ENCODE results near the gene TPRG1.
A peak's percentile ranks its signal among the peaks of the same experiment; 100 is the strongest.

The TPRG1 gene

DNA sequence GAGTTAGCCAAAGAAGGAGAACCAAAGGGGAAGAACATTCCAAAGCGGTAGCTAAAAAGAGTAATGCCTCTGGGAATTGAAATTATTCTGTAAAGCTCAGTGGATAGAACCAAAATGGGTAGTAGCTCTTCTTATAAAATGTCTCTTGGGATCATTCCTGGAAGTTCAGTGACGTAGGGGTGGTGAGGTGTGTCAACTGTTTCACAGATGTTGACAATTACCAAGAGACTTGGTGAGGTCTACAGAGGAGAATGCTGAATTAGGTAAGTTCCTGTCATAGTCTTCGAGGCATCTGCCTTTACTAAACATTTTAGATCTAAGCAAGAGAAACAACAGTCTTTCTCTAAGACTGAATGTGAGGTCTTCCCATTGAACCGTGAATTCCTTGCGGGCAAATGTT, 67.8 kb downstream of the TPRG1 start:
- TF ChIP-seq, protein P1, sequence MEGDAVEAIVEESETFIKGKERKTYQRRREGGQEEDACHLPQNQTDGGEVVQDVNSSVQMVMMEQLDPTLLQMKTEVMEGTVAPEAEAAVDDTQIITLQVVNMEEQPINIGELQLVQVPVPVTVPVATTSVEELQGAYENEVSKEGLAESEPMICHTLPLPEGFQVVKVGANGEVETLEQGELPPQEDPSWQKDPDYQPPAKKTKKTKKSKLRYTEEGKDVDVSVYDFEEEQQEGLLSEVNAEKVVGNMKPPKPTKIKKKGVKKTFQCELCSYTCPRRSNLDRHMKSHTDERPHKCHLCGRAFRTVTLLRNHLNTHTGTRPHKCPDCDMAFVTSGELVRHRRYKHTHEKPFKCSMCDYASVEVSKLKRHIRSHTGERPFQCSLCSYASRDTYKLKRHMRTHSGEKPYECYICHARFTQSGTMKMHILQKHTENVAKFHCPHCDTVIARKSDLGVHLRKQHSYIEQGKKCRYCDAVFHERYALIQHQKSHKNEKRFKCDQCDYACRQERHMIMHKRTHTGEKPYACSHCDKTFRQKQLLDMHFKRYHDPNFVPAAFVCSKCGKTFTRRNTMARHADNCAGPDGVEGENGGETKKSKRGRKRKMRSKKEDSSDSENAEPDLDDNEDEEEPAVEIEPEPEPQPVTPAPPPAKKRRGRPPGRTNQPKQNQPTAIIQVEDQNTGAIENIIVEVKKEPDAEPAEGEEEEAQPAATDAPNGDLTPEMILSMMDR (conservative IDR thresholded peaks at IDR 0.05): no peak
- TF ChIP-seq ZFX (IDR thresholded peaks at IDR 0.05): no peak
- H3K27ac ChIP-seq: no peak overlapping the region

DNA sequence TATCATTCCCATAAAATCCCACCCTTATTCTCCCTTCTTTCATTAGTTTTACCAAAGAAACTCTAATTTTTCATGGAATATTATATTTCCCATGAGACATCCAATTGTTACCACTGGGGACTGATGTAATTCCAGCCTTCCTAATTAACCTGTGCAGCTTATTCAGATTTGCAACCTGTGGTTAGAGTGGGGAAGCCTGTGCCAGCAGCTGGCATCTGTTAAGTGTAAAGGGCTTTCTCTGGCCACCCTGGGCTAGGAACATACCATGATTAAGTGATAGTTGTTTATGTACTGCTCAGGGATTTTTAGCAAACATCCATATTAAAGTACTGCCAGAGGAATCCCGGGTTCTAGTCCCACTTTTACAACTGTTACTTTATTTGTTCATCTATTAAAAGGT, 78.2 kb downstream of the TPRG1 start:
- H3K27ac ChIP-seq: no peak overlapping the region
- TF ChIP-seq, protein P1 (conservative IDR thresholded peaks at IDR 0.05): no peak
- TF ChIP-seq ZFX (IDR thresholded peaks at IDR 0.05): no peak

DNA sequence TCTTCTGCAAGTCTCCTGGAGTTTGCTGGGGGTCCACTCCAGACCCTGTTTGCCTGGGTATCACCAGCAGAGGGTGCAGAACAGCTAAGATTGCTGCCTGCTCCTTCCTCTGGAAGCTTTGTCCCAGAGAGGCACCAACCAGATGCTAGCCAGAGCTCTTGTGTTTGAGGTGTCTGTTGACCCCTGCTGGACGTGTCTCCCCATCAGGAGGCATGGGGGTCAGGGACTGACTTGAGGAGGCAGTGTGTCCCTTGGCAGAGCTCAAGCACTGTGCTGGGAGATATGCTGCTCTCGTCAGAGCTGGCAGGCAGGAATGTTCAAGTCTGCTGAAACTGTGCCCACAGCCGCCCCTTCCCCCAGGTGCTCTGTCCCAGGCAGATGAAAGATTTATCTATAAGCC, 86.5 kb downstream of the TPRG1 start:
- no peak overlapping the region for H3K27ac ChIP-seq
- TF ChIP-seq ZFX (IDR thresholded peaks at IDR 0.05): no peak
- TF ChIP-seq, protein P1 (conservative IDR thresholded peaks at IDR 0.05): no peak

DNA sequence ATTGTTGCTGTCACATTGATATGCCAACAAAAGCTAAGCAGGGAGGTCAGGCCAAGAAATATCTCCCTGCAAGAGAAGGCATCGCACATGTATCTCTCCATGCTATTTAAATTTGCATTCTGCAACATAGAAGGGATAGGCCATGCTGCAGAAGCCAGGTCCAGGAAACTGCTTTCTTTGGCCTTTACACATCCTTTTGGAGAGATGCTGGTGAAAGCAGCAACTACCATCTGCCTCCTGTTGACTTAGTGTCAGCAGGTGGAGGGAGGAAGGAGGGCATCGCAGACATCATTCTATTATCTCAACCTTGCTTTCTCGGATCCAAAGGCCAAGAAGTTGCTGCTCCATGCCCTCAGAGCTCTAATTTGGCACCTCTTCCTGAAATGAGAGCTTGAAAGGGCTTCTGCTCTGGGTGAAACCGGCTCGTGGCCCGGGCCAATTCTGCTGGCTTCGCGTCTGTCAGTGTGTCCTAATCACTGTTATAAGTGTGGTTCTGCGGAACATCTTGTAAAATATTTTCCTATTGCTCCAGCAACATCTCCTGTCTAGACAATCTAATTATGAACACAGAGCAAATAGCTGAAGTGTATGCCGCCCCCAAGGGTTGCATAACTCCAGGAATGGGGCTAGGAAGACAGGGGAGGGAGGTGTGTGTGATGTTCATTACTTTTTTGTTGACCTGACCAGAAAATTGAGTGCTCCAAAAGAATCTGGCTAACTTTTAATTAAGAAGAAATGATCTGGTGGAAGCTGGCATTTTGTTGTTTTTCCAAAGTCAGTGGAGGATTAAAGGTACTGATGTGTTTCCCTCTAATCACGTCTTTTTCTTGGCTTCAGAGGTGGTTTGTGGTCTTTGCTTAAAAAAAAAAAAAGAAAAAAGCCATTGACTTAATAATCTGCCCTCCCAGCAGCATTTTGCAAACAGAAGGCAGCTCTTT, 89.1 kb downstream of the TPRG1 start:
- no peak overlapping the region for H3K27ac ChIP-seq
- TF ChIP-seq, protein P1 (conservative IDR thresholded peaks at IDR 0.05): no peak
- no peak for TF ChIP-seq ZFX (IDR thresholded peaks at IDR 0.05)

DNA sequence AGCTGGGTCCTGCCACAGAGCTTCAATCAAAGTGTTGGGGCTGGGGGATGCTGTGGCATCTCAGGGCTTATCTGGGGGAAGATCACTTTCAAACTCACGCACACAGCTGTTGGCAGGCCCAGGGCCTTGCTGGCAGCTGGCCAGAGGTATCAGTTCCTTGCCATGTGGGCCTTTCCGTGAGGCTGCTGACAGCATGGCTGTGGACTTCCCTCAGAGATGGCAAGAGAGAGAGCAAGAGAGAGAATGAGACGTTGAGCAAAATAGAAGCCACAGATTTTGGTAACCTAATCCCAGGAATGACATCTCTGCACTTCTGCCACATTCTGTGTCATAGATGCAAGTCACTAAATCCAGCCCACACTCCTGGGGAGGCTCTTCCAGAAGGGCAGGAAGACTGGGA, 91.0 kb downstream of the TPRG1 start:
- H3K27ac ChIP-seq: no peak overlapping the region
- TF ChIP-seq, protein P1 (conservative IDR thresholded peaks at IDR 0.05): no peak
- no peak for TF ChIP-seq ZFX (IDR thresholded peaks at IDR 0.05)

DNA sequence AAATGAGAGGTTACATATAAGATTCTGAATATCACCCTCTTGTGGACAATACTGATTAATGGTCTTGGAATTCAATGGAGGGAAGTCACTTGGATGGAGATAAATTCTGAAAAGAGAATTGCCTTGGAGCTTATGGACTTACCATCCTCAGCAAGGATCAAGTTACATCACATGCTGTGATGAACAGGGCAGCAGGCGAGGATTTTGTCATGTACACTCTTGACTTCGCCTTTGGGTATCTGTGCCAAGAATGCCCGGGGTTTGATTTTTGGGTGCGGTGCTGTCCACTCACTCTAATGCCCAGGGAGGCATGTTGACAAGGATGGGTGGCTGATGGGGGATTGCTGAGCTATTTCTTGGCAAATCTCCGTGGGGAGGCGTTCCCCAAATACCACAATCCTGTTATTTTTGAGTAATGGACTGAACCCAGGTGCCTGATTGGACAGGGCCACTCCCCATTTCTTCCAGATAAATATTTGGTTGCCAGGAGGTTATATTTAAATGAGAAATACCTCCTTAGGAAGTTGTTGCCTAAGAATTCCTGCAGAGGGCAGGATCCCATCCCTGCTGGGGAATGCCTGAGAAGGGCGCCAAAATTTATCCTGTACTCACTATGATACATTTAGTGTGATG, 96.3 kb downstream of the TPRG1 start:
- H3K27ac ChIP-seq: no peak overlapping the region
- TF ChIP-seq, protein P1 (conservative IDR thresholded peaks at IDR 0.05): peak; percentile 83
- no peak for TF ChIP-seq ZFX (IDR thresholded peaks at IDR 0.05)

DNA sequence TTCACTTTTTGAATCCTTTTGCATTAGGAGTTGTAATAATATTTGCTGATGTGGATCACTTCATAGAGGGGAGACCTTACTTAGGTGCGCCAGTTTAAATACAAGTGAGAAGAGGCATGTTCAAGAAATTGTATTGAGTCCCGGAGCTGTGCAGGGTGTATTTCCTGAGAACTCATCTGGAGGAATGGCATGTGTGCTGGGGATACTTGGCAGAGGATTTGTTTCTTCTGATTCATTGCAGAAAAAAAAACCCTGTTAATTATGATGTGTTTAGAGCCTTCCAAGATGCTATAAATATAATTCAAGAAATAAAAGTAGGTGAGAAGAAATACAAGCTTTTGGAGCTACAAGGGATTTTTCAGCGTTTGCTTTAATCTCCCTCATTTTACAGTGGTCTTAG, 97.6 kb downstream of the TPRG1 start:
- H3K27ac ChIP-seq: no peak overlapping the region
- no peak for TF ChIP-seq ZFX (IDR thresholded peaks at IDR 0.05)
- TF ChIP-seq, protein P1 (conservative IDR thresholded peaks at IDR 0.05): no peak
